Neutrophil (primary cell): ENCODE results near the gene UGT1A5.

Experiments used
- H3K27ac ChIP-seq: fragments of 200-600 bp; sonication (generic); 2 replicates; pipeline ENCODE4 v1.5.1; 2016; ENCODE audit warnings: mild to moderate bottlenecking, moderate library complexity
- H3K27me3 ChIP-seq: fragments of 200-600 bp; sonication (generic); 2 replicates; pipeline ENCODE4 v1.6.0; 2016; ENCODE audit warnings: mild to moderate bottlenecking
- H3K36me3 ChIP-seq: fragments of 200-600 bp; sonication (generic); 2 replicates; pipeline ENCODE4 v1.5.1; 2017
- H3K4me1 ChIP-seq, 2 experiments: fragments of 200-600 bp in 1 of 2; sonication (generic) in 1 of 2; 1 replicate in 1 of 2; 2 replicates in 1 of 2; pipeline versions ENCODE4 v1.5.1 to v1.6.1; 2013 to 2016; ENCODE audit warnings: low read depth in 1 of 2, low read length in 1 of 2, mild to moderate bottlenecking in 1 of 2, moderate library complexity in 1 of 2; ENCODE audit not compliant: control insufficient read depth in 1 of 2, insufficient read depth in 1 of 2
- H3K4me3 ChIP-seq, 2 experiments: fragments of 200-600 bp in 1 of 2; sonication (generic) in 1 of 2; 1 replicate in 1 of 2; 2 replicates in 1 of 2; pipeline ENCODE4 v1.5.1; 2013 to 2016; ENCODE audit warnings: low read depth in 1 of 2, low read length in 1 of 2, mild to moderate bottlenecking in 1 of 2, moderate library complexity in 1 of 2
- H3K9me3 ChIP-seq: fragments of 200-600 bp; sonication (generic); 2 replicates; pipeline ENCODE4 v1.5.1; 2016
- TF ChIP-seq, protein P1 (sequence below): fragments of 200-600 bp; sonication (generic); IDR thresholded peaks from 2 replicates; pipeline ENCODE4 v1.5.1; 2016; ENCODE audit warnings: antibody characterized with exemption

UGT1A5 gene

DNA sequence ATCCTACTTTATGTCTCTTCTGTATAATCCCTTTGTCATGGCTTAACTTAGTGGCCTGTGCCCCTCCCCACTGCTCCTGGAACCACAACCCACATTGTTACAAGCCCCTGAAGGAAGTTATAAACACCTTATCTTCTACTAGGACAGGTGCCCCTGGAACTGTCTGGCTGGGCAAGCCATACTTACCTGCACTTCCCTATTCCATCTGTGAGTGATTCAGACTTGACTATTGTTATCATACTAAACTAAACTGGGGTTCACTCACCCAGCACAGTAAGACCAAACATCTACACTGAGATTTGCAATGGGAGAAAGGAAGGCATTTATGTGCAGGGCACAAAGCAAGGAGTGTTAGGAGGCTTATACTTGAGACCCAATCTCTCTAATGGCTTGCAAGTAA is 23.7 kb upstream of the UGT1A5 start:
- Histone ChIP-seq H3K9me3 (no peaks in the 10 kb centered on the region), H3K27me3 (peaks cover 5% of the 10 kb centered on the region), H3K36me3 (no peaks in the 10 kb centered on the region), H3K4me3 (no peak overlapping the region), H3K4me1 (no peaks in the 10 kb centered on the region), H3K27ac (no peak overlapping the region)
- TF ChIP-seq, protein P1, sequence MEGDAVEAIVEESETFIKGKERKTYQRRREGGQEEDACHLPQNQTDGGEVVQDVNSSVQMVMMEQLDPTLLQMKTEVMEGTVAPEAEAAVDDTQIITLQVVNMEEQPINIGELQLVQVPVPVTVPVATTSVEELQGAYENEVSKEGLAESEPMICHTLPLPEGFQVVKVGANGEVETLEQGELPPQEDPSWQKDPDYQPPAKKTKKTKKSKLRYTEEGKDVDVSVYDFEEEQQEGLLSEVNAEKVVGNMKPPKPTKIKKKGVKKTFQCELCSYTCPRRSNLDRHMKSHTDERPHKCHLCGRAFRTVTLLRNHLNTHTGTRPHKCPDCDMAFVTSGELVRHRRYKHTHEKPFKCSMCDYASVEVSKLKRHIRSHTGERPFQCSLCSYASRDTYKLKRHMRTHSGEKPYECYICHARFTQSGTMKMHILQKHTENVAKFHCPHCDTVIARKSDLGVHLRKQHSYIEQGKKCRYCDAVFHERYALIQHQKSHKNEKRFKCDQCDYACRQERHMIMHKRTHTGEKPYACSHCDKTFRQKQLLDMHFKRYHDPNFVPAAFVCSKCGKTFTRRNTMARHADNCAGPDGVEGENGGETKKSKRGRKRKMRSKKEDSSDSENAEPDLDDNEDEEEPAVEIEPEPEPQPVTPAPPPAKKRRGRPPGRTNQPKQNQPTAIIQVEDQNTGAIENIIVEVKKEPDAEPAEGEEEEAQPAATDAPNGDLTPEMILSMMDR, result no peak

DNA sequence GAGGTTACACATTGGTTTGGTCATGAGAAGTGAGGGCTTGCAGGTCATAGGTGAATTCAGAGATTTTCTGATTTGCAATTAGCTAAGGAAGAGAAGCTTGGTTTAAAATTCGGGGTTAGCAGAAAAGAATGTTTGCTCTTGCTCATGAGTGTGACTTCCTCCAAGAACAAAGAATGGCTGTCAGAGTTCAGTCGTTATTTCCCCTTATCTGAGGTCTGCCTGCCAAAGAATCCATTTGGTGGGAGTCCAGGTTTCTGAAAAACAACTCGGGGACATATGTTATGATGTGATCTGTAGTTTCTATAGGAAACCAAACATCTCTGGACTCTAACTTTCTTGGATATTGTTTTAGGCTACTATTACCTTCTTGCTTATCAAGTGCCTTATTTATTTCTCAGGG is 23.2 kb upstream of the UGT1A5 start:
- H3K27ac ChIP-seq, result no peak overlapping the region

DNA sequence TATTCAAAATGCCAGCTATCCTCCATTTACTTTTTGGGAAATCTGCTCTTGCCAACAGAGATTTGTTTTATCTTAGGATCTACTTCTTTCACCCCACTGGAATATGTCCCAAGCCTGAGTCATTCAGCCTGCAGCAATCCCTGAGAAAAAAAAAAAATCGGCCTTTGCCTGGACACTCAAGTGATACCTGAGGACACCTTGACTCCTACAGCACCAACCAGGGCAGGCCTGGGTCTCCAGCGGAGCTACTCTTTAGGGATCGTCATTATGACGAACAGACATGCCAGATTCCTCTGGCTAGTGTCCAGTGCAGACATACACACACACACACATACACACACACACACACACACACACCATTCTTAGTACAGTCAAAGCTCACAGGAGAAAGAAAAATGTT is 22.3 kb upstream of the UGT1A5 start:
- TF ChIP-seq, protein P1, result no peak

More for the DNA sequence above, 23.2 kb upstream of the UGT1A5 start:
- H3K27me3 ChIP-seq, result peaks cover 5% of the 10 kb centered on the region
- H3K36me3 ChIP-seq, result no peaks in the 10 kb centered on the region
- H3K4me3 ChIP-seq, result no peak overlapping the region
- TF ChIP-seq, protein P1, result no peak
- H3K4me1 ChIP-seq, result no peaks in the 10 kb centered on the region
- H3K9me3 ChIP-seq, result no peaks in the 10 kb centered on the region

DNA sequence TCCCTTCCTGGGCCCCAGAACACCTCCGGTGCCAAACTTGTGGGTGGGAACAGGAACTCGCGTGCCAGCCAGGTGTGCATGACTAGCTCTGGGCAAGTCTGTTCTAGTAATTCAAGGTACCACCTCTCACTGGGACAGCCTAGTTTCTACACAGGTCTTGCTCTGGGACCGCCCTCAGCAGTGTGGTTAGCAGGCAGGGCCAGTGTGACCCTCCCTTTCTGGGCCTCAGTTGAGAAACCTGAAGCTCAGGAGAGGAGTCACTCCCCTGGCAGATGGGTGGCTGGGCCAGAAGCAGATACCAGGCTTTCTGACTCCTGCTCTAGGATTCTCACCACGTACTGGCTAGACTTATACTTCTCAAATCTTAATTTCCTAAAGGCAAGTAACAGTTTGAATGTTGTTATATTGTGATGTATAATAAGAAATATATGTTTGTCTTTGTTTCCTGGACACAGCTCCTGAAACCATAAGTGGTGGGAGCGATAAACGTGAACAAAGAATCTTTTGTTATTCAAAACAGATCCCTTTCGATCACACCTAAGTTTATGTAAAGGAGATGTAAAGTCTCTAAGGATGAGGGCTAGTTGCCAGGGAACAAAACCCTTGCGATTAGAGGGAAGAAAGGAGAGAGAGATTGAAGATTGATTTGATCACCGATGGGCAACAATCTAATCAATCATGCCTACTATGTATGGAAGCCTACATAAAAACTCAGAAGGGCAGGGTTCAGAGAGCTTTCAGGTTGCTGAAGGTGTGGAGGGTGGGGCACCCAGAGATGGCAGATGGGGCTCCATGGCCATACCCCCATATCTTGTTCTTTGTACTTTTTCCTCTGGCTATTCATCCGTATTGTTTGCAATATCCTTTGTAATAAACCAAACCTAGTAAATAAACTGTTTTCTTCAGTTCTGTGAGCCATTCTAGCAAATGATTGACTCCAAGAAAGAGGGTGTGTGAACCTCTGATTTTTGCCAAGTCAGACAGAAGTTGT is 21.0 kb upstream of the UGT1A5 start:
- H3K27me3 ChIP-seq, result peaks cover 1% of the 10 kb centered on the region
- TF ChIP-seq, protein P1, result no peak
- no peaks in the 10 kb centered on the region for H3K4me1 ChIP-seq
- no peaks in the 10 kb centered on the region for H3K9me3 ChIP-seq
- no peaks in the 10 kb centered on the region for H3K36me3 ChIP-seq
- no peak overlapping the region for H3K4me3 ChIP-seq
- no peak overlapping the region for H3K27ac ChIP-seq

More for the DNA sequence above, 22.3 kb upstream of the UGT1A5 start:
- no peak overlapping the region for H3K27ac ChIP-seq
- no peaks in the 10 kb centered on the region for H3K4me1 ChIP-seq
- H3K36me3 ChIP-seq, result no peaks in the 10 kb centered on the region
- H3K4me3 ChIP-seq, result no peak overlapping the region
- H3K27me3 ChIP-seq, result peaks cover 5% of the 10 kb centered on the region
- no peaks in the 10 kb centered on the region for H3K9me3 ChIP-seq

DNA sequence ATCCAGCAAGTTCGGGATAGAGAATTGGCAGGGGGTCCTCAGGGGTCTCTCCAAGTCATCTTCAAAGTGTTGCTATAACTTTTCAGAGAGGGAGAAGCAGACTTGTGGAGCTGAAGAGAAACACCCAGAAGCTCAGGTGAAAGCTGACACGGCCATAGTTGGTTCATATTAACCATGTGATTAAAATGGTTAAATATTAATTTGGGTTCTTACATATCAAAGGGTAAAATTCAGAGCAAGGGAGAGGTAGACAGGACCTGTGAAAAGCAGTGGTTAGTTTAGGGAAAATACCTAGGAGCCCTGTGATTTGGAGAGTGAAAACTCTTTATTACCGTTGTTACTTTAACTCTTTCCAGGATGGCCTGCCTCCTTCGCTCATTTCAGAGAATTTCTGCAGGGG is 20.1 kb upstream of the UGT1A5 start, which contains the start of gene UGT1A6:
Gene UGT1A6 (plus strand): TSS at position 243 of the 400 bp plus-strand sequence. CDS start 115 bp downstream, at position 358.
- Histone ChIP-seq H3K4me3 (no peak within 1 kb of the TSS), H3K36me3 (no peaks in the 10 kb centered on the region), H3K9me3 (no peaks in the 10 kb centered on the region), H3K27me3 (no peaks in the 10 kb centered on the region), H3K4me1 (no peaks in the 10 kb centered on the region), H3K27ac (no peak within 1 kb of the TSS)
- TF ChIP-seq, protein P1, result no peak
